ENCODE measurements around the gene IFIH1. TPM values are rescaled to one million over a fixed set of nuclear protein-coding genes. Genes with fewer than 3 reads are reported as not detected.

IFIH1 gene
- polyA plus RNA-seq, 6 donors from 2014 or later: 12.3 to 47.9 (median 41.2) TPM

- H3K36me3 Mint-ChIP-seq: no peaks in the 10 kb centered on the region
- DNase-seq: no peak
- H3K27me3 Mint-ChIP-seq: peaks cover 19 to 27% (median 24%) of the 10 kb centered on the region in 3 donors
Measured at GRCh38 chr2:162242586-162243280, 75.8 kb downstream of the IFIH1 start.

GRCh38 chr2:162241571-162241970, 76.9 kb downstream of the IFIH1 start:
- H3K36me3 Mint-ChIP-seq: no peaks in the 10 kb centered on the region
- DNase-seq: no peak
- H3K9me3 Mint-ChIP-seq: no peaks in the 10 kb centered on the region
- ATAC-seq (ENCODE audit: low read depth in 2 of 2): no peak
- H3K27me3 Mint-ChIP-seq: peaks cover 18 to 27% (median 19%) of the 10 kb centered on the region in 3 donors
- H3K4me3 Mint-ChIP-seq: no peak overlapping the region
- no peaks in the 10 kb centered on the region for H3K4me1 Mint-ChIP-seq
- no peak overlapping the region for H3K27ac Mint-ChIP-seq

More at GRCh38 chr2:162242586-162243280, 75.8 kb downstream of the IFIH1 start:
- Mint-ChIP-seq H3K4me1 (no peaks in the 10 kb centered on the region), H3K27ac (no peak overlapping the region), H3K9me3 (no peaks in the 10 kb centered on the region), H3K4me3 (no peak overlapping the region)
- no peak for ATAC-seq (ENCODE audit: low read depth in 2 of 2)

GRCh38 chr2:162234620-162235462, 83.6 kb downstream of the IFIH1 start:
- ATAC-seq (ENCODE audit: low read depth in 2 of 2): no peak

GRCh38 chr2:162233197-162233596, 85.3 kb downstream of the IFIH1 start:
- Mint-ChIP-seq H3K4me1 (no peaks in the 10 kb centered on the region), H3K27me3 (peaks cover 0 to 14% (median 5%) of the 10 kb centered on the region in 3 donors), H3K9me3 (peaks cover 0 to 4% (median 0%) of the 10 kb centered on the region in 7 donors), H3K4me3 (no peak overlapping the region), H3K27ac (peak overlapping the region in 1 of 6 donors; percentile 6), H3K36me3 (no peaks in the 10 kb centered on the region)
- ATAC-seq (ENCODE audit: low read depth in 2 of 2) (no peak), DNase-seq (no peak)

More at GRCh38 chr2:162234620-162235462, 83.6 kb downstream of the IFIH1 start:
- Mint-ChIP-seq H3K4me1 (no peaks in the 10 kb centered on the region), H3K27ac (no peak overlapping the region), H3K36me3 (no peaks in the 10 kb centered on the region), H3K9me3 (peaks cover 0 to 4% (median 0%) of the 10 kb centered on the region in 7 donors), H3K4me3 (no peak overlapping the region), H3K27me3 (peaks cover 11 to 21% (median 11%) of the 10 kb centered on the region in 3 donors)
- DNase-seq: no peak

- no peak overlapping the region for H3K4me3 Mint-ChIP-seq
- H3K9me3 Mint-ChIP-seq: peaks cover 0 to 4% (median 0%) of the 10 kb centered on the region in 7 donors
- H3K4me1 Mint-ChIP-seq: no peaks in the 10 kb centered on the region
- ATAC-seq (ENCODE audit: low read depth in 2 of 2): no peak
- H3K36me3 Mint-ChIP-seq: no peaks in the 10 kb centered on the region
- no peak overlapping the region for H3K27ac Mint-ChIP-seq
- DNase-seq: no peak
- H3K27me3 Mint-ChIP-seq: peaks cover 4 to 17% (median 7%) of the 10 kb centered on the region in 3 donors
Measured at GRCh38 chr2:162232671-162233070, 85.8 kb downstream of the IFIH1 start.

GRCh38 chr2:162232027-162232426, 86.5 kb downstream of the IFIH1 start:
- no peak for DNase-seq

GRCh38 chr2:162230761-162231160, 87.7 kb downstream of the IFIH1 start:
- DNase-seq (no peak), ATAC-seq (ENCODE audit: low read depth in 2 of 2) (no peak)
- Mint-ChIP-seq H3K4me3 (no peak overlapping the region), H3K27me3 (peaks cover 9 to 25% (median 9%) of the 10 kb centered on the region in 3 donors), H3K4me1 (no peaks in the 10 kb centered on the region), H3K36me3 (no peaks in the 10 kb centered on the region), H3K9me3 (peaks cover 0 to 4% (median 0%) of the 10 kb centered on the region in 7 donors), H3K27ac (no peak overlapping the region)

More at GRCh38 chr2:162232027-162232426, 86.5 kb downstream of the IFIH1 start:
- no peak for ATAC-seq (ENCODE audit: low read depth in 2 of 2)
- no peak overlapping the region for H3K27ac Mint-ChIP-seq
- no peak overlapping the region for H3K4me3 Mint-ChIP-seq
- H3K9me3 Mint-ChIP-seq: peaks cover 0 to 4% (median 0%) of the 10 kb centered on the region in 7 donors
- no peaks in the 10 kb centered on the region for H3K36me3 Mint-ChIP-seq
- H3K27me3 Mint-ChIP-seq: peaks cover 9 to 23% (median 9%) of the 10 kb centered on the region in 3 donors
- no peaks in the 10 kb centered on the region for H3K4me1 Mint-ChIP-seq

GRCh38 chr2:162226836-162227235, 91.6 kb downstream of the IFIH1 start:
- ATAC-seq (ENCODE audit: low read depth in 2 of 2): no peak
- H3K4me1 Mint-ChIP-seq: no peaks in the 10 kb centered on the region
- H3K9me3 Mint-ChIP-seq: no peaks in the 10 kb centered on the region
- no peak for DNase-seq
- no peak overlapping the region for H3K4me3 Mint-ChIP-seq
- H3K27me3 Mint-ChIP-seq: peaks cover 9 to 18% (median 14%) of the 10 kb centered on the region in 3 donors
- H3K36me3 Mint-ChIP-seq: no peaks in the 10 kb centered on the region
- no peak overlapping the region for H3K27ac Mint-ChIP-seq

GRCh38 chr2:162221064-162221463, 97.4 kb downstream of the IFIH1 start:
- H3K4me1 Mint-ChIP-seq: no peaks in the 10 kb centered on the region
- H3K4me3 Mint-ChIP-seq: no peak overlapping the region
- no peaks in the 10 kb centered on the region for H3K36me3 Mint-ChIP-seq
- no peak overlapping the region for H3K27ac Mint-ChIP-seq
- H3K27me3 Mint-ChIP-seq: peaks cover 23 to 30% (median 24%) of the 10 kb centered on the region in 3 donors
- no peaks in the 10 kb centered on the region for H3K9me3 Mint-ChIP-seq
- ATAC-seq (ENCODE audit: low read depth in 2 of 2) (peak; percentile 25 to 37), DNase-seq (peak; percentile 25)

- Mint-ChIP-seq H3K4me3 (no peak overlapping the region), H3K36me3 (no peaks in the 10 kb centered on the region), H3K27me3 (peaks cover 23 to 30% (median 24%) of the 10 kb centered on the region in 3 donors), H3K27ac (no peak overlapping the region), H3K9me3 (no peaks in the 10 kb centered on the region), H3K4me1 (no peaks in the 10 kb centered on the region)
- no peak for DNase-seq
- ATAC-seq (ENCODE audit: low read depth in 2 of 2): no peak
Measured at GRCh38 chr2:162220368-162220767, 98.1 kb downstream of the IFIH1 start.

- Mint-ChIP-seq H3K9me3 (no peaks in the 10 kb centered on the region), H3K36me3 (no peaks in the 10 kb centered on the region), H3K4me1 (no peaks in the 10 kb centered on the region), H3K27ac (no peak overlapping the region), H3K4me3 (no peak overlapping the region), H3K27me3 (peaks cover 23 to 25% (median 24%) of the 10 kb centered on the region in 3 donors)
- no peak for DNase-seq
- ATAC-seq (ENCODE audit: low read depth in 2 of 2): no peak
Measured at GRCh38 chr2:162219426-162219825, 99.1 kb downstream of the IFIH1 start.

- Mint-ChIP-seq H3K4me1 (no peaks in the 10 kb centered on the region), H3K27ac (no peak overlapping the region), H3K4me3 (no peak overlapping the region), H3K9me3 (no peaks in the 10 kb centered on the region), H3K36me3 (no peaks in the 10 kb centered on the region), H3K27me3 (peaks cover 23 to 28% (median 24%) of the 10 kb centered on the region in 3 donors)
- ATAC-seq (ENCODE audit: low read depth in 2 of 2): no peak
- DNase-seq: no peak
Measured at GRCh38 chr2:162217598-162217997, 100.9 kb downstream of the IFIH1 start.

Data from naive B cell (primary cell).